Upper lobe of right lung (tissue), 1 donor: Measurements from ENCODE around the gene SLC29A3. TPM values are rescaled to one million over a fixed set of nuclear protein-coding genes. Genes with fewer than 3 reads are reported as not detected.
"Not testable (repeated sequence)": the region's sequence is repeated elsewhere in the genome, so short reads cannot be mapped to it uniquely, and the experiment has no call there.

Experiments
- ATAC-seq: fragments of 200-7000 bp; cut with Tn5 transposase; one replicate; pipeline ENCODE4 v1.9.1; 2020; ENCODE audit warnings: mild to moderate bottlenecking, moderate library complexity
- DNase-seq: peaks from one replicate; pipeline ENCODE4 v3.0.0-alpha.2; 2020
- H3K27ac ChIP-seq: fragments of 200-600 bp; one replicate; pipeline ENCODE4 v1.8.0; 2022
- H3K27me3 ChIP-seq: fragments of 200-600 bp; one replicate; pipeline ENCODE4 v1.8.0; 2022; ENCODE audit warnings: mild to moderate bottlenecking
- H3K36me3 ChIP-seq: fragments of 200-600 bp; one replicate; pipeline ENCODE4 v1.8.0; 2022
- H3K4me1 ChIP-seq: fragments of 200-600 bp; one replicate; pipeline ENCODE4 v1.8.0; 2022
- H3K4me3 ChIP-seq: fragments of 200-600 bp; one replicate; pipeline ENCODE4 v1.8.0; 2022; ENCODE audit warnings: mild to moderate bottlenecking
- H3K9me3 ChIP-seq: fragments of 200-600 bp; one replicate; pipeline ENCODE4 v1.8.0; 2022
- CTCF ChIP-seq: fragments of 200-600 bp; IDR thresholded peaks from one replicate; pipeline ENCODE4 v1.8.0; 2022; ENCODE audit warnings: antibody characterized with exemption
- intact Hi-C: fragments of 100-400 bp; cut with DNase I; formaldehyde crosslinking; loops from one replicate; pipeline ENCODE4 v1.11.0; 2022
- total RNA-seq: library from RNA; stranded (reverse); fragmentation: NEBNext Ultra II Directional; extraction: Animal tissue kit (Norgen Biotek cat#: 25700); gene quantifications from one replicate; pipeline ENCODE4 v1.2.1, GENCODE V29; 2021
- donor health status: DM: no; HTN: yes; CAD: no; lungs with severe emphysema.

Gene SLC29A3
- total RNA-seq, 1 donor from 2014 or later: 14.8 TPM

DNA sequence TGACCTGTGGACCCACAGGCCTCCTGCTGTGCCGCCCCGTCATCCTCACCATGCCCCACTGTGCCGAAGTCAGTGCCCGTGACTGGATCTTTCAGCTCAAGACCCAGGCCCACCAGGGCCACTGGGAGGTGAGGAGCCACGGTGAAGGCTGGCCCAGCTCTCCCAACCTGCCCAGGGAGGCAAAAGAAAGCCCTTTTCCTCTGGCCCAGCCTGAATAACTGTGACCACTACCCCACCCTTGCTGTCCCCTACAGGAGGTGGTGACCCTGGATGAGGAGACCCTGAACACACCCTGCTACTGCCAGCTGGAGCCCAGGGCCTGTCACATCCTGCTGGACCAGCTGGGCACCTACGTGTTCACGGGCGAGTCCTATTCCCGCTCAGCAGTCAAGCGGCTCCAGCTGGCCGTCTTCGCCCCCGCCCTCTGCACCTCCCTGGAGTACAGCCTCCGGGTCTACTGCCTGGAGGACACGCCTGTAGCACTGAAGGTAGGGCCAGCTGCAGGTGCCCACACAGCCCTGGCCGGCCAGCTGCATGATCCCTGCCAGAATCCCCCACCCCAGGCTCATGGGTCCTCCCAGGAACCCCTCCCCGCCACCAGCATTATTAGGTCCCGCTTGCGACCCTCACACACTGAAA, 25.5 kb upstream of the SLC29A3 start:
- Histone ChIP-seq H3K27me3 (no peaks in the 10 kb centered on the region), H3K4me1 (peaks cover 6% of the 10 kb centered on the region), H3K4me3 (no peak overlapping the region), H3K9me3 (no peaks in the 10 kb centered on the region), H3K36me3 (peaks cover 10% of the 10 kb centered on the region), H3K27ac (no peak overlapping the region)
- intact Hi-C loops: no loop called here
- TF ChIP-seq CTCF: no peak
- DNase-seq (peak; percentile 78), ATAC-seq (peak; percentile 67)

- ATAC-seq: peak; percentile 40
- no peak for DNase-seq
- H3K9me3 ChIP-seq: no peaks in the 10 kb centered on the region
- H3K4me1 ChIP-seq: peaks cover 6% of the 10 kb centered on the region
- no peak for TF ChIP-seq CTCF
- no peak overlapping the region for H3K27ac ChIP-seq
- peaks cover 10% of the 10 kb centered on the region for H3K36me3 ChIP-seq
- H3K27me3 ChIP-seq: no peaks in the 10 kb centered on the region
- H3K4me3 ChIP-seq: no peak overlapping the region
- intact Hi-C loops: no loop called here
These were observed 24.9 kb upstream of the SLC29A3 start for GRCh38 chr10:71294091-71294561.

- DNase-seq (no peak), ATAC-seq (no peak)
- Histone ChIP-seq H3K9me3 (no peaks in the 10 kb centered on the region), H3K27me3 (no peaks in the 10 kb centered on the region), H3K36me3 (peaks cover 10% of the 10 kb centered on the region), H3K4me1 (peaks cover 6% of the 10 kb centered on the region), H3K4me3 (no peak overlapping the region), H3K27ac (no peak overlapping the region)
- TF ChIP-seq CTCF: no peak
- intact Hi-C loops: no loop called here
These were observed 24.2 kb upstream of the SLC29A3 start for GRCh38 chr10:71294856-71295255.

- Histone ChIP-seq H3K36me3 (peaks cover 10% of the 10 kb centered on the region), H3K27ac (no peak overlapping the region), H3K9me3 (no peaks in the 10 kb centered on the region), H3K4me1 (peaks cover 6% of the 10 kb centered on the region), H3K4me3 (no peak overlapping the region), H3K27me3 (no peaks in the 10 kb centered on the region)
- DNase-seq (no peak), ATAC-seq (no peak)
- intact Hi-C loops: no loop called here
- TF ChIP-seq CTCF: no peak
These were observed 23.4 kb upstream of the SLC29A3 start for GRCh38 chr10:71295641-71296040.

- Histone ChIP-seq H3K36me3 (peaks cover 10% of the 10 kb centered on the region), H3K27ac (no peak overlapping the region), H3K4me1 (peaks cover 6% of the 10 kb centered on the region), H3K4me3 (no peak overlapping the region), H3K27me3 (no peaks in the 10 kb centered on the region), H3K9me3 (no peaks in the 10 kb centered on the region)
- ATAC-seq (no peak), DNase-seq (no peak)
- TF ChIP-seq CTCF: no peak
- intact Hi-C loops: no loop called here
These were observed 23.0 kb upstream of the SLC29A3 start for GRCh38 chr10:71296086-71296485.

GRCh38 chr10:71296811-71297210, 22.2 kb upstream of the SLC29A3 start:
- peaks cover 10% of the 10 kb centered on the region for H3K36me3 ChIP-seq
- DNase-seq, H3K9me3 ChIP-seq, H3K27ac ChIP-seq, intact Hi-C loops, H3K4me3 ChIP-seq, ATAC-seq, H3K27me3 ChIP-seq, H3K4me1 ChIP-seq: not testable (repeated sequence)
